OCI-LY1 (cell line): ENCODE results near the gene PRG3.

ENCODE experiments used
- CTCF ChIP-seq: fragments of 200-600 bp; sonication (generic), shearing (Covaris generic); IDR thresholded peaks from 2 replicates; pipeline ENCODE4 v1.5.1; 2017; ENCODE audit warnings: mild to moderate bottlenecking, antibody characterized with exemption, low read length, moderate library complexity, mixed read lengths
- EZH2 ChIP-seq: fragments of 200-600 bp; sonication (generic), shearing (Covaris generic); IDR thresholded peaks from 2 replicates; pipeline ENCODE4 v1.8.0; 2017; ENCODE audit warnings: borderline replicate concordance, mixed run types, mild to moderate bottlenecking, antibody characterized with exemption, low read length, moderate library complexity, mixed read lengths

- TF ChIP-seq CTCF, result no peak
- no peak for TF ChIP-seq EZH2
Measured at GRCh38 chr11:57379732-57380131, 1.2 kb downstream of the PRG3 start.
